ENCODE results near the gene OXNAD1. TPM values are rescaled to one million over a fixed set of nuclear protein-coding genes. Genes with fewer than 3 reads are reported as not detected.

The OXNAD1 gene
- total RNA-seq, 3 donors from 2014 or later = 21.5 to 35.2 (median 28.4) TPM

GRCh38 chr3:16224325-16224724 lies 40.7 kb upstream of the OXNAD1 start:
- Histone ChIP-seq H3K36me3 (ENCODE audit: low read depth) (no peaks in the 10 kb centered on the region), H3K9me3 (no peaks in the 10 kb centered on the region), H3K4me3 (no peak overlapping the region), H3K4me1 (ENCODE audit: low read depth) (no peaks in the 10 kb centered on the region)
- intact Hi-C loops (cut with DNase I, micrococcal nuclease) = no loop called here
- ATAC-seq (no peak), DNase-seq (no peak)
- TF ChIP-seq CTCF (IDR thresholded peaks at IDR 0.05) = no peak

DNA sequence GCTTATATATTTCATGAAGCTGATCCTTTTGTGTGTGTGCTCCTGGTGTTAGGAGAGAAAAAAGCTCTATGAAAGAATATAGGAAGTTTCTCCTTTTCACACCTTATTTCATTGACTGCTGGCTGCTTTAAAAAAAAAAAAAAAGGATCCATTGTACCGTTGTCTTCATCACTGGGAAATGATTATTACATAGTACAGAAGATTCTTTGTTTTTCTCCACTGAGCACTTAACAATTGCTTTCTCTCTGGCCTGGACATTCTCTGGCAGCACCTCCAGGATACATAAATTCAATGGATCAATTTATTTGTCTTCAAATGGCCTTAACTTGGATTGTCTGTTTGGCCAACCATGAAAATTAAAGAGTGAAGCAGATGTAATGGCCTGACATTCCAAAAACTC lies 37.4 kb upstream of the OXNAD1 start:
- intact Hi-C loops (cut with DNase I, micrococcal nuclease) = no loop called here
- Histone ChIP-seq H3K9me3 (no peaks in the 10 kb centered on the region), H3K4me1 (ENCODE audit: low read depth) (no peaks in the 10 kb centered on the region), H3K4me3 (no peak overlapping the region), H3K36me3 (ENCODE audit: low read depth) (no peaks in the 10 kb centered on the region)
- no peak for TF ChIP-seq CTCF (IDR thresholded peaks at IDR 0.05)
- ATAC-seq = no peak
- no peak for DNase-seq

DNA sequence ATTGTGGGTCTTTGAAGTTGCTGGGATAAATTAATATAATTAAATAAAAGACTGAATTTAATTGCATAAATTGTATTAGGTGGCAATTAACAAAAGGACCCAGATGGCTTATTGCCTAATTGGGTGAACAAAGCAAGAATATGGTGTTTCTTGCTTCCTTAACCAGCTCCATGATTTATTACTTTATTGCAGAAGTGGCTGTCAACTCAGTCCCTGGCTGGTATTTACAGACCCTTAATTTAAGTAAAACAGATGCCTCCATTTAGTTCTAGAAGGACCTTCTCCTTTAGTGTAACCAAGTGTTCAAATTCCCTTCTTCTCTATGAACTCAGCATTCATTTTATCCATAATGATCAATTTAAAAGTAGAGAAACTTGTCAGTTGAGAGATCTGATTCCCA lies 35.3 kb upstream of the OXNAD1 start:
- no peak for TF ChIP-seq CTCF (IDR thresholded peaks at IDR 0.05)
- Histone ChIP-seq H3K4me1 (ENCODE audit: low read depth) (no peaks in the 10 kb centered on the region), H3K9me3 (no peaks in the 10 kb centered on the region), H3K36me3 (ENCODE audit: low read depth) (no peaks in the 10 kb centered on the region), H3K4me3 (no peak overlapping the region)
- DNase-seq = no peak
- intact Hi-C loops (cut with DNase I, micrococcal nuclease) = no loop called here
- ATAC-seq = no peak

DNA sequence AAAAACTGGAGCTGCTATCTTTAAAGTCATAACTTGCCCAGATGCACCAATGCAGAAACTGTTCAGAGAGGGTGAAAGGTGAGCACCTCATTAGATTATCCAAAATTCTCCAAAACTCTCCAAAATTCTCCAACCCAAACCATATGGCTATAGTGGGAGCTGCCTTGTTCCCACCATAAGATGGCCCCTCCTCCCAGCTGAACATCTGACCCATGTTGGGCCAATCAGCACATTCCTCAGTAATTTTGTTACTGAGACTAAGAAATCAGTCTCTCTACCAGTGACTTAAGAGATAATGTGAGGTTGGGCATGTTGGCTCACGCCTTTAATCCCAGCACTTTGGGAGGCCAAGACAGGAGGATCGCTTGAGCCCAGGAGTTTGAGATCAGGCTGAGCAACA lies 33.0 kb upstream of the OXNAD1 start:
- ATAC-seq (no peak), DNase-seq (no peak)
- no peak for TF ChIP-seq CTCF (IDR thresholded peaks at IDR 0.05)

DNA sequence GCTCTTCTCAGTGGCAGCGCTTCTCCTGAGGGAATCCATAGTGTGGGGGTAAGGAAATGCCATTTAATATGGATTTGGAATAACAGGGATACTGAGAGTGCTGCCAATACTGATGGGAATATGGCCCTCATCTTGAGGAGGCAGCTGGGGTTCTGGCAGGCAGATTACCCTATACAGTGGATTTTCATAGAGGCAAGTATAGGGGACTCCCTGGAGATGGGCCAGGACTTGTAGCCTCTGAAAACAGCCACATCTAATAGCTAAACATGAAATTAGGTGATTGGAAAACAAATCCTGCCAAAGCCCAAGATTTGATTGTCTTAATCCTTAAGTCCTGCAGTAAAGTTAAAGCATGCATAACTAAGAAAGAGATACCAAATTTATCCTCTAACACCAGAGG lies 31.2 kb upstream of the OXNAD1 start:
- ATAC-seq (no peak), DNase-seq (no peak)
- Histone ChIP-seq H3K4me1 (ENCODE audit: low read depth) (no peaks in the 10 kb centered on the region), H3K4me3 (no peak overlapping the region), H3K36me3 (ENCODE audit: low read depth) (no peaks in the 10 kb centered on the region), H3K9me3 (no peaks in the 10 kb centered on the region)
- intact Hi-C loops (cut with DNase I, micrococcal nuclease) = no loop called here
- TF ChIP-seq CTCF (IDR thresholded peaks at IDR 0.05) = no peak

More for the DNA sequence above, 33.0 kb upstream of the OXNAD1 start:
- Histone ChIP-seq H3K4me3 (no peak overlapping the region), H3K36me3 (ENCODE audit: low read depth) (no peaks in the 10 kb centered on the region), H3K9me3 (no peaks in the 10 kb centered on the region), H3K4me1 (ENCODE audit: low read depth) (no peaks in the 10 kb centered on the region)
- intact Hi-C loops (cut with DNase I, micrococcal nuclease) = no loop called here

DNA sequence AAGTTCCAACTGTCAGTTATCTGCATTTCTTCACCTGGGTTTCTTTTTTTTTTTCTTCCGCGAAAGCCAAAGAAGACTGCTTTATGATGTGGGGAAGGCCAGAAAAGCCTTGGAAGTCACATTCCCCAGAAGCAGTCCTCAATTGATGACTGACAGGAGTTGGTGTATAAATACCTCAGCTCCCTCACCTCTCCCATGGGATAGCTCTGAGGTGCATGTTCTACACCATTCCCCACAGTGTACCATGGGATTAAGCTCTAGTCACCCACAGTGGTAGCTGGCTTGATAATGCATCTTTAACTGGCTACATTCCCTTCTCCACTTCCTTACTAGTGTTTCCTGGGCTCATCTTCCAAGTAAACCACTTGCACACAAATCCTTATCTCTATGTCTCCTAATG lies 30.7 kb upstream of the OXNAD1 start:
- intact Hi-C loops (cut with DNase I, micrococcal nuclease) = no loop called here
- ATAC-seq (no peak), DNase-seq (no peak)
- H3K4me1 ChIP-seq (ENCODE audit: low read depth) = no peaks in the 10 kb centered on the region
- TF ChIP-seq CTCF (IDR thresholded peaks at IDR 0.05) = no peak
- H3K9me3 ChIP-seq = no peaks in the 10 kb centered on the region
- H3K4me3 ChIP-seq = no peak overlapping the region
- H3K36me3 ChIP-seq (ENCODE audit: low read depth) = no peaks in the 10 kb centered on the region

Data from mucosa of descending colon (tissue), 3 donors.